Measurements from ENCODE around the gene FAM217A.

Gene FAM217A

GRCh38 chr6:4031442-4031841 lies 47.5 kb downstream of the FAM217A start:
- no peak for TF ChIP-seq SPI1 (IDR thresholded peaks at IDR 0.05; ENCODE audit: borderline replicate concordance, low read depth)
- no peak for TF ChIP-seq CTCF (IDR thresholded peaks at IDR 0.05; ENCODE audit: insufficient read depth, low read length)
- TF ChIP-seq REST (IDR thresholded peaks at IDR 0.05; ENCODE audit: insufficient replicate concordance, low read depth) = no peak
- no peak for TF ChIP-seq GABPA (IDR thresholded peaks at IDR 0.05; ENCODE audit: low read depth)
- TF ChIP-seq POLR2AphosphoS5 (IDR thresholded peaks at IDR 0.05; ENCODE audit: low read depth) = no peak
- Histone ChIP-seq H3K27me3 (ENCODE audit: insufficient read depth, poor library complexity, severe bottlenecking) (no peaks in the 10 kb centered on the region), H3K27ac (replicated peaks) (no peak overlapping the region), H3K4me3 (replicated peaks; ENCODE audit: insufficient read depth, low read length) (no peak overlapping the region)
- DNase-seq (ENCODE audit: low read depth in 1 of 2, low spot score in 1 of 2) = no peak

- no peaks in the 10 kb centered on the region for H3K27me3 ChIP-seq (ENCODE audit: insufficient read depth, poor library complexity, severe bottlenecking)
- H3K27ac ChIP-seq (replicated peaks) = peak overlapping the region; percentile 2; the same call in 1 of the 2 replicates
- no peak overlapping the region for H3K4me3 ChIP-seq (replicated peaks; ENCODE audit: insufficient read depth, low read length)
- DNase-seq (ENCODE audit: low read depth in 1 of 2, low spot score in 1 of 2) = no peak
- no peak for TF ChIP-seq POLR2AphosphoS5 (IDR thresholded peaks at IDR 0.05; ENCODE audit: low read depth)
- no peak for TF ChIP-seq REST (IDR thresholded peaks at IDR 0.05; ENCODE audit: insufficient replicate concordance, low read depth)
- TF ChIP-seq GABPA (IDR thresholded peaks at IDR 0.05; ENCODE audit: low read depth) = no peak
- TF ChIP-seq CTCF (IDR thresholded peaks at IDR 0.05; ENCODE audit: insufficient read depth, low read length) = no peak
- no peak for TF ChIP-seq SPI1 (IDR thresholded peaks at IDR 0.05; ENCODE audit: borderline replicate concordance, low read depth)
Observed at GRCh38 chr6:4030669-4031068, 48.3 kb downstream of the FAM217A start.

- Histone ChIP-seq H3K27me3 (ENCODE audit: insufficient read depth, poor library complexity, severe bottlenecking) (no peaks in the 10 kb centered on the region), H3K27ac (replicated peaks) (peak overlapping the region; percentile 41), H3K4me3 (replicated peaks; ENCODE audit: insufficient read depth, low read length) (no peak overlapping the region)
- DNase-seq (ENCODE audit: low read depth in 1 of 2, low spot score in 1 of 2) = no peak
- no peak for TF ChIP-seq CTCF (IDR thresholded peaks at IDR 0.05; ENCODE audit: insufficient read depth, low read length)
- TF ChIP-seq POLR2AphosphoS5 (IDR thresholded peaks at IDR 0.05; ENCODE audit: low read depth) = no peak
- no peak for TF ChIP-seq SPI1 (IDR thresholded peaks at IDR 0.05; ENCODE audit: borderline replicate concordance, low read depth)
- TF ChIP-seq REST (IDR thresholded peaks at IDR 0.05; ENCODE audit: insufficient replicate concordance, low read depth) = no peak
- no peak for TF ChIP-seq GABPA (IDR thresholded peaks at IDR 0.05; ENCODE audit: low read depth)
Observed at GRCh38 chr6:4029687-4030086, 49.2 kb downstream of the FAM217A start.

Data from HL-60 (cell line).